Measurements from ENCODE around the gene MYO1H. TPM values are rescaled to one million over a fixed set of nuclear protein-coding genes. Genes with fewer than 3 reads are reported as not detected.

The MYO1H gene
- total and polyA plus RNA-seq, 2 of the 13 experiments (the other 11 are each of a cell fraction or from before 2014, with no cell fraction given) = not detected

- TF ChIP-seq, protein P1, sequence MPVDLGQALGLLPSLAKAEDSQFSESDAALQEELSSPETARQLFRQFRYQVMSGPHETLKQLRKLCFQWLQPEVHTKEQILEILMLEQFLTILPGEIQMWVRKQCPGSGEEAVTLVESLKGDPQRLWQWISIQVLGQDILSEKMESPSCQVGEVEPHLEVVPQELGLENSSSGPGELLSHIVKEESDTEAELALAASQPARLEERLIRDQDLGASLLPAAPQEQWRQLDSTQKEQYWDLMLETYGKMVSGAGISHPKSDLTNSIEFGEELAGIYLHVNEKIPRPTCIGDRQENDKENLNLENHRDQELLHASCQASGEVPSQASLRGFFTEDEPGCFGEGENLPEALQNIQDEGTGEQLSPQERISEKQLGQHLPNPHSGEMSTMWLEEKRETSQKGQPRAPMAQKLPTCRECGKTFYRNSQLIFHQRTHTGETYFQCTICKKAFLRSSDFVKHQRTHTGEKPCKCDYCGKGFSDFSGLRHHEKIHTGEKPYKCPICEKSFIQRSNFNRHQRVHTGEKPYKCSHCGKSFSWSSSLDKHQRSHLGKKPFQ (CRISPR knock-in tag; IDR thresholded peaks at IDR 0.05; ENCODE audit: insufficient replicate concordance) = no peak
- TF ChIP-seq GRHL1 (CRISPR knock-in tag; conservative IDR thresholded peaks at IDR 0.05) (no peak), GABPA (IDR thresholded peaks at IDR 0.05; ENCODE audit: low read depth, low read length) (no peak), GABPA (CRISPR knock-in tag; IDR thresholded peaks at IDR 0.05; ENCODE audit: low read depth) (no peak), ZNF234 (CRISPR knock-in tag; conservative IDR thresholded peaks at IDR 0.05) (no peak), RBM22 (optimal IDR thresholded peaks at IDR 0.05; ENCODE audit: low read length) (no peak), PLRG1 (conservative IDR thresholded peaks at IDR 0.05) (no peak), AGO1 (IDR thresholded peaks at IDR 0.05; ENCODE audit: low read depth, low read length, poor library complexity, severe bottlenecking) (no peak), ZNF782 (CRISPR knock-in tag; IDR thresholded peaks at IDR 0.05; ENCODE audit: borderline replicate concordance) (no peak), REL (CRISPR knock-in tag; conservative IDR thresholded peaks at IDR 0.05) (no peak), ZNF326 (CRISPR knock-in tag; IDR thresholded peaks at IDR 0.05; ENCODE audit: borderline replicate concordance) (no peak), HDAC1 (CRISPR knock-in tag; IDR thresholded peaks at IDR 0.05) (no peak), ZNF136 (CRISPR knock-in tag; IDR thresholded peaks at IDR 0.05; ENCODE audit: low read depth) (no peak), PREB (CRISPR knock-in tag; IDR thresholded peaks at IDR 0.05) (no peak), SOX13 (IDR thresholded peaks at IDR 0.05) (no peak), SOX13 (CRISPR knock-in tag; conservative IDR thresholded peaks at IDR 0.05 in 1 of 2, IDR thresholded peaks at IDR 0.05 in 1 of 2) (peak in 1 of 2 experiments; percentile 44; a peak in 1 of 4 replicates), KDM1A (CRISPR knock-in tag; IDR thresholded peaks at IDR 0.05) (no peak), SIN3A (IDR thresholded peaks at IDR 0.05; ENCODE audit: borderline replicate concordance, low read depth, low read length) (no peak), ARID2 (CRISPR knock-in tag; IDR thresholded peaks at IDR 0.05; ENCODE audit: borderline replicate concordance) (no peak), MED13 (CRISPR knock-in tag; IDR thresholded peaks at IDR 0.05) (no peak), ZFP41 (CRISPR knock-in tag; IDR thresholded peaks at IDR 0.05; ENCODE audit: borderline replicate concordance) (no peak), MEIS1 (CRISPR knock-in tag; IDR thresholded peaks at IDR 0.05; ENCODE audit: borderline replicate concordance) (peak; percentile 72; the same call in 1 of the 2 replicates), ZNF703 (CRISPR knock-in tag; IDR thresholded peaks at IDR 0.05; ENCODE audit: borderline replicate concordance) (no peak), YY1 (IDR thresholded peaks at IDR 0.05; ENCODE audit: insufficient read depth, insufficient replicate concordance, low read depth, low read length) (no peak), ZBTB7A (CRISPR knock-in tag; IDR thresholded peaks at IDR 0.05) (peak; percentile 53; the same call in 1 of the 2 replicates)
- TF ChIP-seq, protein P2, sequence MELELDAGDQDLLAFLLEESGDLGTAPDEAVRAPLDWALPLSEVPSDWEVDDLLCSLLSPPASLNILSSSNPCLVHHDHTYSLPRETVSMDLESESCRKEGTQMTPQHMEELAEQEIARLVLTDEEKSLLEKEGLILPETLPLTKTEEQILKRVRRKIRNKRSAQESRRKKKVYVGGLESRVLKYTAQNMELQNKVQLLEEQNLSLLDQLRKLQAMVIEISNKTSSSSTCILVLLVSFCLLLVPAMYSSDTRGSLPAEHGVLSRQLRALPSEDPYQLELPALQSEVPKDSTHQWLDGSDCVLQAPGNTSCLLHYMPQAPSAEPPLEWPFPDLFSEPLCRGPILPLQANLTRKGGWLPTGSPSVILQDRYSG (CRISPR knock-in tag; IDR thresholded peaks at IDR 0.05) = no peak
- TF ChIP-seq, protein P3, sequence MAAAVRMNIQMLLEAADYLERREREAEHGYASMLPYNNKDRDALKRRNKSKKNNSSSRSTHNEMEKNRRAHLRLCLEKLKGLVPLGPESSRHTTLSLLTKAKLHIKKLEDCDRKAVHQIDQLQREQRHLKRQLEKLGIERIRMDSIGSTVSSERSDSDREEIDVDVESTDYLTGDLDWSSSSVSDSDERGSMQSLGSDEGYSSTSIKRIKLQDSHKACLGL (CRISPR knock-in tag; IDR thresholded peaks at IDR 0.05) = no peak
These were observed 40.6 kb upstream of the MYO1H start (continued) for GRCh38 chr12:109307051-109307450.

Measured in HepG2 (cell line).